IPS-15b (cell line): ENCODE measurements around the gene USP20.

Experiments used
- H3K27me3 ChIP-seq: one replicate; pipeline ENCODE4 v1.6.1; 2013; ENCODE audit warnings: low read length; ENCODE audit not compliant: control insufficient read depth, insufficient read depth
- H3K36me3 ChIP-seq: one replicate; pipeline ENCODE4 v1.6.1; 2013; ENCODE audit warnings: low read length; ENCODE audit not compliant: control insufficient read depth, insufficient read depth
- H3K4me1 ChIP-seq: one replicate; pipeline ENCODE4 v1.6.1; 2013; ENCODE audit warnings: mild to moderate bottlenecking, low read length; ENCODE audit not compliant: control insufficient read depth, insufficient read depth
- H3K4me3 ChIP-seq: one replicate; pipeline ENCODE4 v1.5.1; 2013; ENCODE audit warnings: low read depth, low read length
- H3K9ac ChIP-seq: one replicate; pipeline ENCODE4 v1.6.1; 2013; ENCODE audit warnings: low read depth, mild to moderate bottlenecking, low read length
- H3K9me3 ChIP-seq: one replicate; pipeline ENCODE4 v1.6.1; 2013; ENCODE audit warnings: mild to moderate bottlenecking, low read length; ENCODE audit not compliant: control insufficient read depth, insufficient read depth

The USP20 gene

GRCh38 chr9:129871046-129871445, 35.8 kb downstream of the USP20 start:
- Histone ChIP-seq H3K36me3 (peaks cover 30% of the 10 kb centered on the region), H3K9me3 (no peaks in the 10 kb centered on the region), H3K9ac (no peak overlapping the region), H3K27me3 (no peaks in the 10 kb centered on the region), H3K4me1 (no peaks in the 10 kb centered on the region), H3K4me3 (no peak overlapping the region)

- Histone ChIP-seq H3K36me3 (peaks cover 29% of the 10 kb centered on the region), H3K4me3 (no peak overlapping the region), H3K27me3 (no peaks in the 10 kb centered on the region), H3K9me3 (no peaks in the 10 kb centered on the region), H3K4me1 (no peaks in the 10 kb centered on the region), H3K9ac (no peak overlapping the region)
Measured at GRCh38 chr9:129873563-129874190, 38.4 kb downstream of the USP20 start.

DNA sequence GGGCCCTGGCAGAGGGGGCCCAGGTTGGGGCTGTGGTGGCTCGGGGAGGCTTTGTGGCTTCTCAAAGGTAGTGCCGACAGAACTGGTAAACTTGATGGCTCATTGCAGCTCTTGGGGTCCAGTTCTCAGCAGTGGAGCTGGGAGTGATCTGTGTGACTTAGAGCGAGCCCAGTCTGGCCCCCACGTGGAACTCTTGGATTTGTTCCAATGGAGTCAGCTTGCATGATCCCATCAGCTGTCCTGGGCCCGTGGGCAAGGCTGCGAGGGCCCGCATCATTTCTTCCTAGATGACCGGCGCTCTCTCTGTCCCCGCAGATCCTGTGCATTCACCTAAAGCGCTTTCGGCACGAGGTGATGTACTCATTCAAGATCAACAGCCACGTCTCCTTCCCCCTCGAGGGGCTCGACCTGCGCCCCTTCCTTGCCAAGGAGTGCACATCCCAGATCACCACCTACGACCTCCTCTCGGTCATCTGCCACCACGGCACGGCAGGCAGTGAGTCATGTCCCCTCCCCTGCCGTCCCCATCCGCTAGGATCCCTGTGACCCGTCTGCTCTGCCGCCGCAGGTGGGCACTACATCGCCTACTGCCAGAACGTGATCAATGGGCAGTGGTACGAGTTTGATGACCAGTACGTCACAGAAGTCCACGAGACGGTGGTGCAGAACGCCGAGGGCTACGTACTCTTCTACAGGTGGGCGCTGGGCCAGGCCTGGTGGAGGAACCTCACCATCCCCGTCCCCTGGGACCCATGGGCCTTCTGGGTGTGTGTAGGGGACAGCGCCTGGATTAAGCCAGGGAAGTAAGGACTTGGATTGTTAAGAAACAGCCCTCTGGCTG, 39.2 kb downstream of the USP20 start:
- H3K4me3 ChIP-seq, result no peak overlapping the region
- no peaks in the 10 kb centered on the region for H3K9me3 ChIP-seq
- H3K27me3 ChIP-seq, result no peaks in the 10 kb centered on the region
- H3K36me3 ChIP-seq, result peaks cover 33% of the 10 kb centered on the region
- no peak overlapping the region for H3K9ac ChIP-seq
- no peaks in the 10 kb centered on the region for H3K4me1 ChIP-seq

GRCh38 chr9:129875181-129875611, 39.9 kb downstream of the USP20 start:
- H3K27me3 ChIP-seq, result no peaks in the 10 kb centered on the region
- no peaks in the 10 kb centered on the region for H3K4me1 ChIP-seq
- H3K36me3 ChIP-seq, result peaks cover 35% of the 10 kb centered on the region
- no peak overlapping the region for H3K9ac ChIP-seq
- H3K4me3 ChIP-seq, result no peak overlapping the region
- H3K9me3 ChIP-seq, result no peaks in the 10 kb centered on the region

DNA sequence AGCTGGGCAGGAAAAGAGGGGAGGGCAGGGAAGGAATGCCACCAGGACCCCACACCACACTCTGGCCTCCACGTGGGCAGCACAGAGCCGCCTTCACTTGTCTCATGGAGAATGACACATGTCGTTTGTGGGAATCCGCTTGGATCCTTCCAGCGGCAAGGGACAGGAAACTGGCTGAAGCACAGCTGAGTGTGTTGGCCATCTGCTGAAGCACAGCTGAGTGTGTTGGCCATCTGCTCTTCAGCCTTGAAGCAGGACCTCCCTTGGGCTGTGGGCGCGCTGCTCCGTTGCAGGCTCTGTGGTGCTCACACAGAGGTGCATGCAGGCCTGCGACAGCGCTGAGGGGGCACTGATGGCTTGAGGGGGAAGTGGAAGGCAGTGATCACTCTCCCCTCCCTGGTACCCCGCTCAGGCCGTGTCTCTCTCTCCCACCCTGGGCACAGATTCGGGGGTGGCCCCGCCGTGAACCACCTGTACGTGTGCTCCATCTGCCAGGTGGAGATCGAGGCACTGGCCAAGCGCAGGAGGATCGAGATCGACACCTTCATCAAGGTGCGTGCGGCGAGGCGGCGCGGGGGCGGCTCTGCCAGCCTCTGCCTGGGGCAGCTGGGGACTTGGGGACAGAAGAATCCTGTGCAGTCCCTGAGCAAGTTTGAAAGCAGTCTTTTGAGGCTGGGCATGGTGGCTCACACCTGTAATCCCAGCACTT, 40.6 kb downstream of the USP20 start:
- Histone ChIP-seq H3K4me3 (no peak overlapping the region), H3K4me1 (no peaks in the 10 kb centered on the region), H3K27me3 (no peaks in the 10 kb centered on the region), H3K9ac (no peak overlapping the region), H3K36me3 (peaks cover 40% of the 10 kb centered on the region), H3K9me3 (no peaks in the 10 kb centered on the region)

DNA sequence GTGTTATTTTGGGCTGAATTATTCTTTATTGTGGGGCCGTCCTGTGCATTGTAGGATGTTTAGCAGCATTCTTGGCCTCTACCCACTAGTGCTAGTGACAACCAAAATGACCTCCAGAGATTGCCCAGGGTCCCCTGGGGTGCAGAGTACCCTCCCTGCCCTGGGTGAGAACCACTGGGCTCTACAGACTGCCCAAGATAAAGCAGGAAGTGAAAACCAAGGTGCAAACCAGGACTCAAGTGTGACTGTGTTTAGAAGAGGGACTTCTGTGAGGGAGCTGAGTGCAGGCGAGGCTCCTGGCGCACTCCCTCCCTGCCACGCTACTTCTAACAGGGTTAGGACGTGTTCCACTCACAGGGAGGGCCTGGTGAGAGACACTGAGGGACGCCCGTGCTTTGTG, 41.6 kb downstream of the USP20 start:
- H3K4me3 ChIP-seq, result no peak overlapping the region
- H3K9me3 ChIP-seq, result no peaks in the 10 kb centered on the region
- no peaks in the 10 kb centered on the region for H3K4me1 ChIP-seq
- H3K9ac ChIP-seq, result no peak overlapping the region
- no peaks in the 10 kb centered on the region for H3K27me3 ChIP-seq
- peaks cover 40% of the 10 kb centered on the region for H3K36me3 ChIP-seq

GRCh38 chr9:129878291-129878690, 43.0 kb downstream of the USP20 start:
- Histone ChIP-seq H3K9ac (no peak overlapping the region), H3K36me3 (peaks cover 44% of the 10 kb centered on the region), H3K9me3 (no peaks in the 10 kb centered on the region), H3K4me3 (no peak overlapping the region), H3K4me1 (no peaks in the 10 kb centered on the region), H3K27me3 (no peaks in the 10 kb centered on the region)

- no peaks in the 10 kb centered on the region for H3K4me1 ChIP-seq
- peaks cover 35% of the 10 kb centered on the region for H3K36me3 ChIP-seq
- no peaks in the 10 kb centered on the region for H3K27me3 ChIP-seq
- no peak overlapping the region for H3K4me3 ChIP-seq
- no peak overlapping the region for H3K9ac ChIP-seq
- no peaks in the 10 kb centered on the region for H3K9me3 ChIP-seq
Measured at GRCh38 chr9:129879103-129879699, 43.9 kb downstream of the USP20 start.

DNA sequence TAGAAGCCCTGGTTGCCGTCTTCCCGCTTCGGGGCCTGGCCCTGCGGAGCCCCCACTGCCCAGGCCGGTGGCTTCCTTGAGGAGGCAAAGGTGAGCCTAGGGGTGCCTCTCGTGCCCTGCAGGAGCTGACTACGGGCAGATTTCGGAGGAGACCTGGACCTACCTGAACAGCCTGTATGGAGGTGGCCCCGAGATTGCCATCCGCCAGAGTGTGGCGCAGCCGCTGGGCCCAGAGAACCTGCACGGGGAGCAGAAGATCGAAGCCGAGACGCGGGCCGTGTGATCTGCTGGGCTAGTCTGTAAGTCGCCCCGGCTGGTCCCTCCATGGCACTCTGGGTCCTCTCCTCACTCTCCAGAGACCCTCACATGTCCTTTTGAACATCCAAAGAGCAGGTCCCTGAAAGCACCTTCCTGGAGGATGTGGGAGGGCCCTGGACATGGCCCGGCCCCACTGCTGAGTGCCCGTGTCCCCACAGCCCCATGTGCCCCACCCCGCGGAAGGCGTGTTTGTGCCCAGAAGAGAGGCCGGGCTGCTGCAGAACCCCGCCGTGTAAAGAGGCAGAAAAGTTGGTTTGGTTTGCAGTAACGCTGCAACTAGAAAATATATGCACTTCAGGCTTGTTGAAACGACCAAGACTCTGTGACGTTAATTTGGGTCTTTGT, 44.9 kb downstream of the USP20 start:
- H3K4me1 ChIP-seq, result peaks cover 6% of the 10 kb centered on the region
- H3K27me3 ChIP-seq, result no peaks in the 10 kb centered on the region
- no peak overlapping the region for H3K4me3 ChIP-seq
- H3K36me3 ChIP-seq, result peaks cover 28% of the 10 kb centered on the region
- H3K9me3 ChIP-seq, result no peaks in the 10 kb centered on the region
- H3K9ac ChIP-seq, result no peak overlapping the region

DNA sequence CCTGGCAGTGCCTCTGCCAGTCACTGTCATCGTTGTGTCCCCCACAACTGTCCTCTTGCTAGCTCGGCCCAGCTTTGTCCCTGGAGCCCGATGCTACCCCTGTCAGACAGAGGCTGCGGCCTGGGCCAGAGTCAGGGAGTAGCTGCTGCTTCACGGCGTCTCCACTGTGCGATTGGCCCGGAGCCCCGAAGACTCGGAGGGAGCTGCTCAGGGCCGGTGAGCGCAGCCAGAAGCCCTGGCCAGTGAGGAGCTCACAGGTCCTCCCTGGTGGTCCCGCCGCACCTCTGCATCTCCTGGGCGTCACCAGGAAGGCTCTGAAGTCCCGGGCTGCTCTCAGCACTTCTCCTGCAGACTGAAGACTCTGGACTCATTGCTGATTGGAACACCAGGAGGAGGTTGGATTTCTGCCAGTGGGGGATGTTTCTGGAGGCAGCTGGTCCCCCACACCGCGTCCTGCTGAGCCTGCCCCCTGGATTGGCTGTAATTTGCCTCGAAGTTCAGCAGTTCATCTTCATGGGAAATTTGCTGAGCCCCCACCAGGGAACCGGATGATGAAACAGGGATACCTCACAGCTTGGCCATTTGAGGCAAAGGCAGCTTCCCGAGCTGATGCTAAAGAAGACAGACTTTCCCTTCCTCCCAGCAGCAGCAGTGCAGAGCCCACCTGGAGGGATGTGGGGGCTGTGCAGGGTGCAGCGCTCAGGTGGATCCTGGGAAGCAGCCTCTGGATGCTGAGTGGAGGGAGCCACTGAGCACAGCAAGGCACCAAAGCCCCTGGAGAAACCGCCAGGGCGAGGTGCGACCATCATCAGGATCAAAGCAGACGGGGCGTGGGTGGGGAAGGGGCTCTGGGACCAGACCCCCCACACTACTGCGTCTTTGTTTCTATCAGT, 45.6 kb downstream of the USP20 start:
- no peak overlapping the region for H3K4me3 ChIP-seq
- H3K9me3 ChIP-seq, result no peaks in the 10 kb centered on the region
- peaks cover 21% of the 10 kb centered on the region for H3K36me3 ChIP-seq
- peaks cover 8% of the 10 kb centered on the region for H3K4me1 ChIP-seq
- no peak overlapping the region for H3K9ac ChIP-seq
- no peaks in the 10 kb centered on the region for H3K27me3 ChIP-seq
